SK-N-MC (cell line): ENCODE measurements around the gene SECISBP2.
A peak's percentile ranks its signal among the peaks of the same experiment; 100 is the strongest.

Source experiments
- DNase-seq: peaks from one replicate; pipeline ENCODE4 v3.0.0-alpha.2; 2011; ENCODE audit warnings: low read depth, low spot score
- H3K27ac ChIP-seq: fragments of 200-600 bp; sonication (generic); 2 replicates; pipeline ENCODE4 v1.5.1; 2016; ENCODE audit warnings: mixed run types
- H3K36me3 ChIP-seq: fragments of 200-600 bp; sonication (generic); 2 replicates; pipeline ENCODE4 v1.6.1; 2017; ENCODE audit warnings: antibody characterized with exemption, low read length, mixed read lengths; ENCODE audit not compliant: insufficient read depth
- H3K4me3 ChIP-seq: fragments of 200-600 bp; sonication (generic); 2 replicates; pipeline ENCODE4 v1.5.1; 2016
- H3K9ac ChIP-seq: fragments of 200-600 bp; sonication (generic); 2 replicates; pipeline ENCODE4 v1.8.0; 2017; ENCODE audit warnings: mixed run types, mixed read lengths; ENCODE audit not compliant: insufficient read length
- H3K9me3 ChIP-seq: fragments of 200-600 bp; sonication (generic); 2 replicates; pipeline ENCODE4 v1.6.1; 2017; ENCODE audit warnings: low read depth, mild to moderate bottlenecking, antibody characterized with exemption, low read length, moderate library complexity, mixed read lengths
- EZH2 ChIP-seq: fragments of 200-600 bp; sonication (generic); IDR thresholded peaks from one replicate; pipeline ENCODE4 v1.6.1; 2017; ENCODE audit warnings: antibody characterized with exemption
- FOXP2 ChIP-seq: optimal IDR thresholded peaks from 2 replicates; pipeline ENCODE3; 2011; ENCODE audit warnings: mild to moderate bottlenecking, moderate library complexity; ENCODE audit not compliant: insufficient read depth; ENCODE audit errors: extremely low read length, control extremely low read depth
- POLR2AphosphoS5 ChIP-seq: IDR thresholded peaks from 2 replicates; pipeline ENCODE4 v1.6.1; 2012; ENCODE audit warnings: mild to moderate bottlenecking, low read depth, low read length, borderline replicate concordance

Gene SECISBP2

DNA sequence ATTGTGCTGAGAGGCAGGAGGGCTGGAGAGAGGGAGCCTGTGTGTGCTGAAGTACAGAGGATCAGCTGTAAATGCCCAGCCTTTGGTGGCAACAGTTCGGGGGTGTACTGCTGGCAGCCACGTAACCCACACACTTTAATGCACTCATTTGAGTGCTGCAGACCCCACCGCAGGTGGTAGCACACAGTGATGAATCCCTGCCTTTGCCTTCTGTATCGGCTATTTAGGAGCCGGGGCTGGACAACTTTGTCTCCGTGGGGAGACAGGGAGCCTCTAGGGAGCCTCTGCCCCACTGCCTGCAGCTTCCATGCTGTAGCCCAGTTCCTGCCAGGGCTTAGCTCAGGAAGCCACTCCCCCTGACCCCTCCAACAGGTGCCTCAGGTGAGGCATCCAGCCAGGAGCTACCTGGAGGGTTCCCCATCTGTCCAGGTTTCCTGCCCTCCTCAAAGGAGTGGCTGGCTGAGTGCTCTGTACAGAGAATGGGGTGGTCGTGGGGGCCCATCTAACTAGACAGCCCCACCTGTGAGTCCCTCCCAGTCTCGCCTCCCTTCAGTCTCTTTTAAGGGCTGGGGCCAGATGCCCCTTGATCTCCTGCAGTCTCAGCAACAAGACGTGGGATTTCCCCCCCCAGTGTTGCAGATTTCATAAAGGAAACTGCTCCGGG, 44.5 kb downstream of the SECISBP2 start:
- Histone ChIP-seq H3K9me3 (no peaks in the 10 kb centered on the region), H3K9ac (no peak overlapping the region), H3K36me3 (peaks cover 42% of the 10 kb centered on the region), H3K4me3 (no peak overlapping the region), H3K27ac (no peak overlapping the region)
- no peak for DNase-seq
- TF ChIP-seq POLR2AphosphoS5, result no peak
- TF ChIP-seq FOXP2, result no peak
- no peak for TF ChIP-seq EZH2

- H3K9ac ChIP-seq, result no peak overlapping the region
- DNase-seq, result no peak
- H3K27ac ChIP-seq, result no peak overlapping the region
- peaks cover 37% of the 10 kb centered on the region for H3K36me3 ChIP-seq
- H3K9me3 ChIP-seq, result no peaks in the 10 kb centered on the region
- H3K4me3 ChIP-seq, result no peak overlapping the region
- TF ChIP-seq FOXP2, result no peak
- no peak for TF ChIP-seq POLR2AphosphoS5
- no peak for TF ChIP-seq EZH2
Observed at GRCh38 chr9:89363311-89363670, 45.0 kb downstream of the SECISBP2 start.

GRCh38 chr9:89363921-89364665, 45.8 kb downstream of the SECISBP2 start:
- peaks cover 29% of the 10 kb centered on the region for H3K36me3 ChIP-seq
- H3K4me3 ChIP-seq, result no peak overlapping the region
- no peak overlapping the region for H3K27ac ChIP-seq
- no peaks in the 10 kb centered on the region for H3K9me3 ChIP-seq
- H3K9ac ChIP-seq, result no peak overlapping the region
- TF ChIP-seq FOXP2, result no peak
- no peak for TF ChIP-seq POLR2AphosphoS5
- TF ChIP-seq EZH2, result no peak
- no peak for DNase-seq

GRCh38 chr9:89364666-89365531, 46.6 kb downstream of the SECISBP2 start:
- H3K9me3 ChIP-seq, result no peaks in the 10 kb centered on the region
- no peak overlapping the region for H3K4me3 ChIP-seq
- TF ChIP-seq FOXP2, result no peak
- no peak for DNase-seq
- no peak overlapping the region for H3K27ac ChIP-seq
- H3K9ac ChIP-seq, result no peak overlapping the region
- peaks cover 23% of the 10 kb centered on the region for H3K36me3 ChIP-seq

DNA sequence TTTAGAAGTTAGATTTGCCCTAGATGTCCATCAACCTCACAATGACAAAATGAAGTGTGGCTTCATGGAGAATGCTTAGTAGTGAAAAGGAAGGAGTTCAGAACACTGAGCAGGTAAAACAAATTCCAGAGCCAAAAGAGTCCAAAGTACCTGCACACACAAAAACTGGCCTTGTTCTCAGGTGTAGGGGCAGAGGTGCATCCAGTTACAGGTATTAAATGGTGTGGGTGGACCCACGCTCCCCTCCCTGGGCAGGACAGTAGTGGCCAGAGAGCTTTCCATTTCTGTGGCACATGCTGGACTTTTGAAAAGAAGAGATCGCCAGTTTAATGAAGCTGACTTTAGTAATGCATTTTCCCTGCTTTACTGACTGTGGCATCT, 47.2 kb downstream of the SECISBP2 start:
- no peak for DNase-seq
- Histone ChIP-seq H3K27ac (no peak overlapping the region), H3K9me3 (no peaks in the 10 kb centered on the region), H3K4me3 (no peak overlapping the region), H3K9ac (no peak overlapping the region), H3K36me3 (peaks cover 17% of the 10 kb centered on the region)
- TF ChIP-seq POLR2AphosphoS5 (peak; percentile 21; the same call in 1 of the 2 replicates), FOXP2 (no peak), EZH2 (no peak)

DNA sequence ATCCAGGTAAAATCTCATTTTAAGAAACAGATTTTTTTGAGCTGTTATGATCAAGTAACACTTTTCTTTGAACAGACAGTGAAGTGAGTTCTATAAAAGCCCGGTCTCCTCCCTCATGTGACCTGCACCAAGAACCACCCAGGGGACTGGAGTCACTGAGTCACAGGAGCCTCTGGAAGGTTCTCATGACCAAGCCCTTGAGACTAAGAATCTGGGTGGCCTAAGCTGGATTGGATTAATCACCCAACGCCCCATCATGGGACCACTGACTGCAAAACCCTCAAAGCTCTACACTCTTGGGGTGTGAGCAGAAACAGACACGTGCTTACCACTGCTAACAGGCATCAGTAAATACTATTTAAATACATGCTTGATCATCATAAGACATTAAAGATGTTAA, 48.4 kb downstream of the SECISBP2 start:
- Histone ChIP-seq H3K9ac (no peak overlapping the region), H3K36me3 (peaks cover 5% of the 10 kb centered on the region; the same call in 1 of the 2 replicates), H3K9me3 (no peaks in the 10 kb centered on the region), H3K4me3 (no peak overlapping the region), H3K27ac (no peak overlapping the region)
- no peak for TF ChIP-seq FOXP2
- TF ChIP-seq EZH2, result no peak
- TF ChIP-seq POLR2AphosphoS5, result no peak
- no peak for DNase-seq

- no peak for TF ChIP-seq POLR2AphosphoS5
- TF ChIP-seq EZH2, result no peak
- TF ChIP-seq FOXP2, result no peak
- H3K9ac ChIP-seq, result no peak overlapping the region
- no peak for DNase-seq
- no peaks in the 10 kb centered on the region for H3K9me3 ChIP-seq
- no peak overlapping the region for H3K27ac ChIP-seq
- H3K36me3 ChIP-seq, result no peaks in the 10 kb centered on the region
- no peak overlapping the region for H3K4me3 ChIP-seq
Observed at GRCh38 chr9:89367281-89367680, 49.0 kb downstream of the SECISBP2 start.

GRCh38 chr9:89367726-89368437, 49.6 kb downstream of the SECISBP2 start:
- no peak overlapping the region for H3K27ac ChIP-seq
- no peaks in the 10 kb centered on the region for H3K9me3 ChIP-seq
- no peak for DNase-seq
- H3K9ac ChIP-seq, result no peak overlapping the region
- TF ChIP-seq FOXP2 (no peak), EZH2 (no peak), POLR2AphosphoS5 (no peak)
- no peaks in the 10 kb centered on the region for H3K36me3 ChIP-seq
- H3K4me3 ChIP-seq, result no peak overlapping the region
